Muscle of back (tissue), 11 donors: Measurements from ENCODE around the gene LTBR. TPM values are rescaled to one million over a fixed set of nuclear protein-coding genes. Genes with fewer than 3 reads are reported as not detected.

Experiments used
- DNase-seq, 3 donors: peaks; one replicate each; pipeline versions ENCODE4 v3.0.0 to v3.0.0-alpha.2; 2013
- polyA plus RNA-seq, 10 donors: library from polyadenylated mRNA; unstranded; fragments of 120-200 nt; gene quantifications; one replicate each; pipeline ENCODE4 v1.2.1, GENCODE V29; 2013; ENCODE audit not compliant: insufficient read length in 10 of 10

LTBR gene
- polyA plus RNA-seq, 10 donors = 28.5 to 44.4 (median 35.7) TPM

- peak in 1 of 3 donors; percentile 59 for DNase-seq
Measured at GRCh38 chr12:6345319-6346091, 38.5 kb upstream of the LTBR start.

- DNase-seq = no peak
Measured at GRCh38 chr12:6346235-6346832, 37.6 kb upstream of the LTBR start.

- DNase-seq = no peak
Measured at GRCh38 chr12:6346942-6347341, 37.0 kb upstream of the LTBR start.

- peak in 2 of 3 donors; percentile 50 to 74 for DNase-seq
Measured at GRCh38 chr12:6347367-6348338, 36.3 kb upstream of the LTBR start.

GRCh38 chr12:6351622-6352021, 32.3 kb upstream of the LTBR start:
- DNase-seq = no peak

GRCh38 chr12:6352193-6353173, 31.5 kb upstream of the LTBR start:
- no peak for DNase-seq

GRCh38 chr12:6354495-6355393, 29.2 kb upstream of the LTBR start:
- no peak for DNase-seq

GRCh38 chr12:6355491-6356373, 28.2 kb upstream of the LTBR start:
- no peak for DNase-seq

- no peak for DNase-seq
Measured at GRCh38 chr12:6356374-6356820, 27.6 kb upstream of the LTBR start.

- DNase-seq = no peak
Measured at GRCh38 chr12:6358881-6359280, 25.1 kb upstream of the LTBR start.

- DNase-seq = no peak
Measured at GRCh38 chr12:6360080-6360571, 23.8 kb upstream of the LTBR start.

GRCh38 chr12:6360578-6361490, 23.1 kb upstream of the LTBR start:
- no peak for DNase-seq

- no peak for DNase-seq
Measured at GRCh38 chr12:6361834-6362233, 22.1 kb upstream of the LTBR start.

- DNase-seq = no peak
Measured at GRCh38 chr12:6362403-6362802, 21.6 kb upstream of the LTBR start.

GRCh38 chr12:6363010-6363329, 21.0 kb upstream of the LTBR start:
- DNase-seq = no peak

GRCh38 chr12:6363330-6364043, 20.5 kb upstream of the LTBR start:
- DNase-seq = peak in 2 of 3 donors; percentile 64 to 83

GRCh38 chr12:6364044-6364374, 20.0 kb upstream of the LTBR start:
- DNase-seq = no peak
